Panc1 (cell line): ENCODE measurements around the gene SNED1.

Source experiments
- CTCF ChIP-seq: fragments of 450-650 bp; IDR thresholded peaks from 2 replicates; pipeline ENCODE4 v1.5.1; 2017; ENCODE audit warnings: mild to moderate bottlenecking
- POLR2AphosphoS5 ChIP-seq: IDR thresholded peaks from 2 replicates; pipeline ENCODE4 v1.6.1; 2012; ENCODE audit warnings: mild to moderate bottlenecking, low read depth, low read length, moderate library complexity
- REST ChIP-seq, 2 experiments: IDR thresholded peaks; 2 replicates each; pipeline ENCODE4 v1.6.1; 2011 to 2012; ENCODE audit warnings: low read depth in 2 of 2, control low read depth in 1 of 2, low read length in 1 of 2, mild to moderate bottlenecking in 1 of 2, moderate library complexity in 1 of 2; ENCODE audit not compliant: insufficient read depth in 1 of 2

GRCh38 chr2:240960309-240960970, 38.0 kb upstream of the SNED1 start:
- TF ChIP-seq CTCF (no peak), POLR2AphosphoS5 (no peak), REST (IDR thresholded peaks at IDR 0.05; ENCODE audit: insufficient read depth in 1 of 2, low read depth in 2 of 2, low read length in 1 of 2) (no peak)
